ENCODE measurements around the gene SLC44A3.
"Not testable (repeated sequence)": the region's sequence is repeated elsewhere in the genome, so short reads cannot be mapped to it uniquely, and the experiment has no call there.

The SLC44A3 gene

GRCh38 chr1:94836891-94837290 is 16.7 kb downstream of the SLC44A3 start:
- no peak for DNase-seq (ENCODE audit: low spot score)

- not testable (repeated sequence) for DNase-seq (ENCODE audit: low spot score)
Measured at GRCh38 chr1:94840381-94840780, 20.2 kb downstream of the SLC44A3 start.

DNA sequence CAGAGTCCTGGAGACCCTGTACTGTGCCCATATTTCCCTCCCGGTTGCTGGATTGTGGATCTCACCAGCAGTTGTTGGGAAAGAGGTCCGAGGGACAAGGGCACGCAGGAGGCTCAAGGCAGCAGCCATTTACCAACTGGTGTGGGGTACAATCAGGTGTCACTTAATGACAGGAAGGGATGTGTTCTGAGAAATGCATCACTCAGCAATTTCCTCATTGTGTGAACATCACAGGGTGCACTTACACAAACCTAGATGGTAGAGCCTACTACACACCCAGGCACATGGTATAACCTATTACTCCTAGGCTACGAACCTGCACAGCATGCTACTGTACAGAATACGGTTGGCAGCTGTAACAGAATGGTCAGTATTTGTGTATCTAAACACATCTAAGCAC is 20.7 kb downstream of the SLC44A3 start:
- no peak for DNase-seq (ENCODE audit: low spot score)

- DNase-seq (ENCODE audit: low spot score), result no peak
Measured at GRCh38 chr1:94843430-94843829, 23.3 kb downstream of the SLC44A3 start.

DNA sequence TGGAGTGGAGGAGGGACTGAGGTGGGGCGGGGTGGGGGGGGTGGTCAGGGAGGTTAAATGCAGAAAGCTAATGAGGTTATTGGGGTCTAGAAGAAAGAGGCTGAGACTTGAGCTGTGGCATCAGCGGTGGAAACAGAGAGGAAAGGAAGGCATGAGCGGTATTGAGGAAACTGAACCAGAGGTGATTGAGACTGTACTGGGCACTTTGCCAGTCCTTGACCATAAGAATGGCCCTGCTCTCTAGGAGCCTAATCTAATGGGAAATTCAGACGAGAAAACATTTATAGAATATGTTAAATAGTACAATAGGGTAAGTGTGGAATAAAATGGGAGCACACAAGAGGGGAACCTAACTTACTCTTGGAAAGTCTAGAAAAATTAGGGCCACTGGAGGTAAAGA is 23.7 kb downstream of the SLC44A3 start:
- no peak for DNase-seq (ENCODE audit: low spot score)

DNA sequence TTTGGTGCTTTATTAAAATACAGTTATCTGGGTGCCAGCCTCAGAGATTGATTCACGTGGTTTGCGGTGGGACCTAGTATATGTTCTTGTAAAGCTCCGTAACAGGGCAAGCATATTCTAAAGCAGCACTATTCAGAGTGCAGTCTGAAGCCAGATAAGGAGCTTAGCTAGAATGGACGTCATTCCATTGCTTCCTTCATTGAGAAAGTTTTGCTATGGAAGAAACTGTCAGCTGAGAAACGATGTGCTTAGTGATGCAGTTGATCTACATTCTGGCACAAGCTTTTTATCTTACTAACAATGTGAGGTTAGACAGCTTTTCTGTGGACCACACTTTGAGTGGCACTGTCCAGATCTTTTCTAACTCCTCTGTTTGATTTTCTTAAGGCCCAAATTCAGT is 26.2 kb downstream of the SLC44A3 start:
- DNase-seq (ENCODE audit: low spot score), result no peak

GRCh38 chr1:94851571-94851970 is 31.4 kb downstream of the SLC44A3 start:
- no peak for DNase-seq (ENCODE audit: low spot score)

GRCh38 chr1:94852788-94853187 is 32.6 kb downstream of the SLC44A3 start:
- DNase-seq (ENCODE audit: low spot score), result no peak

DNA sequence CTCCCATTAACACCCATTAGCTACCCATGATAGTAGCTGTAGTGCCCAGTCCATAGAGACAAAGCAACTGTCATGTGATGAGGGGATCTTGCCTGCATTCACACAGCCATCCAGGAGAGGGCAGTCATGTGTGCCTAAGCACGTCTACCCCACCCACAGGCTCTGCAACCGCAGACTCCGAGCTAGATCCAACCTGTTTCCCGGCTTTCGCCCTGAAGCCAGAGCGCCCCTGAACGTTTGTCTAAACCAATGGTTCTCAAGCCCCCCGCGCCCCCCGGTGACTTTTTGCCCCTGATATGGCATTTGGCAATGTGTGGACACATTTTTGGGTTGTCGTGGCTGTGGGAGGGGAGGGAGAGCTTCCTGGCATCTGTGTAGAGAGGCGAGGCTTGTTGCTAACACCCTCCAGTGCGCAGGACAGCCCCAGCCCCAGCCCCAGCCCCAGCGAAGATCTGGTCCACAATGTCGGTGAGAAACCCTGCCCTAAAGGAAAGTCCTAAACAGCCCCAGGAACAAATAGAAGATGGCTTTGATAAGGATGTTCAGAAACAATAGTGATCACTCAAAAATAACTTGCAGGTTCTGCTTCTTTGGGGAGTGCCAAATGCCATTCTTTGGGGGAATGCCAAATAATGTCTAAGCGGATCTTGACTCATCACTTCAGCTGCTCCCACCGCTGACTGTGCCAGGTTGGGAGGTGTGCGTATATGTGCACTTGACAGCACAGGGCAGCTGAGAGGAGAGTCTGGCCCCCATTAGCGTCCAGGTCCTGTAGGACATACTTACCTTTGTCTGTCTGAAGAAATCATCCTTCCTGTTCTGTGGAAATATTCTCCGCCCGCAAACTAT is 34.5 kb downstream of the SLC44A3 start:
- peak; percentile 92 for DNase-seq (ENCODE audit: low spot score)

GRCh38 chr1:94855307-94855700 is 35.1 kb downstream of the SLC44A3 start:
- DNase-seq (ENCODE audit: low spot score), result no peak

- no peak for DNase-seq (ENCODE audit: low spot score)
Measured at GRCh38 chr1:94856004-94856403, 35.8 kb downstream of the SLC44A3 start.

DNA sequence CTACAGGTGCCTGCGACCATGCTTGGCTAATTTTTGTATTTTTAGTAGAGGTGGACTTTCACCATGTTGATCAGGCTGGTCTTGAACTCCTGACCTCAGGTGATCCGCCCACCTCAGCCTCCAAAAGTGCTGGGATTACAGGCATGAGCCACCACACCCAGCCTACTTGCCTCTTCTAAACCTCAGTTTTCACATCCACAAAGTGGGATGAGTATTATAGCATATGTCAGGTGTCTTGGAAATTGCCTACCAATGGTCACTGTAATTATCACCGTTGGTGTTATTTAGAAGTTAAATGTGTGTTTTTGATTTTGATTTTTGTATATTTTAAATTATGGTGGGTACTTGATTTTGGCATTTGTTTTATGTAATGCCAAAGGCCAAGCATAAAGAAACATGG is 36.7 kb downstream of the SLC44A3 start:
- no peak for DNase-seq (ENCODE audit: low spot score)

DNA sequence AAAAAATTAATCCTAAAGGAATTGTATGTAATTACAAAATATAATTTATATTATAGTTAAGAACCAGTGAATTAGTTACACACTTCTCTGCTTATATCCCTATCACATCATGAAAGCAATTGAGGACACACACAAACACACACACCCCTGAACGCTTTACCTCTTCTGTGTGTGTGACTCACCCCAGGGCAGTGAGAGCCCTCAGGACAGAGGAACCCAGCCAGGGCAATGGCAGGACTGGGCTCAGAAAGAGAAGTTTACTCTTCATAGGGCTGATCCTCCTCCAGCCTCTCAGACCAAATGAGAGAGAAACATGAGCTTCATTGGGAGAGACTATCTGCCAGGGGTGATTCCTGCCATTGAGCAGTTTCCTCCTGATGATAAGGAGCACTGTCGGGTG is 38.1 kb downstream of the SLC44A3 start:
- no peak for DNase-seq (ENCODE audit: low spot score)

GRCh38 chr1:94859174-94859573 is 39.0 kb downstream of the SLC44A3 start:
- no peak for DNase-seq (ENCODE audit: low spot score)

DNA sequence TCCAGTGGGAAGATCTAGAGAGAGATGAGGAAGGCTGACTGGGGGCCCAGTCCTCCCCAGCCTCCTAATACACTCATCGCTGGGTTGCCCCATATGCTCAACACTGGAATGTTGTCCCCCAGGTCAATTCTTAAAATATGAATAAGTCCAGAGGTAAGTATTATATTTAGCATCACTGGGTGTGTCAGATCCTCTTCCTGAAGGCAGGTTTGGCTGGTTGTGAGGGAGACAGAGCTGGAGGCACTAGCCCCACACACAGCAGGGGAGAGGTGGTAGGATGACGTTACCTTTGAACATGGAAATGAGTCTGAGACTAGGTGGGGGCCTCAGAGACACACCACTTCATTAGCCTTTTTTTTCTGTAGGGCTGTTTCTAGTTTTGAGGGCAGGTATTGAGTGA is 42.6 kb downstream of the SLC44A3 start:
- DNase-seq (ENCODE audit: low spot score), result no peak

GRCh38 chr1:94863297-94863911 is 43.2 kb downstream of the SLC44A3 start:
- DNase-seq (ENCODE audit: low spot score), result no peak

DNA sequence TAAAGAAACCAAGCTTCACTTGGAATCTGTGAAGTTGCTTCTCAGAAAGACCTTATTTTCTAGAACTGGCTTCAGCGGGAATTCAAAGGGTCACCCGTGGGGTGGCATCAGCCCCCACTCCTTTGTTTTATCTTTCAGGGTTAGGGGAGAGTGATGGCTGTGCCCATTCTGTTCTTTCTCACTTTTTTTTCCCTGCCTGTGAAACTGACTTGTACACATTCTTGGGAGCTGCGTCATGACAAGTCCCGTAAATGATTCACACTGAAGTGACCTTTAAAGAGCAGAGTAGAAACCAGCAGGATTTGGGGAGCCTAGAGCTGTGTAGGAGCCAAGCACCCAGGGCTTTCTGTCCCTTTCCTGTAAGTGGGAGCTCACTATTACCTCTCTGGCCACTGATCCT is 43.8 kb downstream of the SLC44A3 start:
- DNase-seq (ENCODE audit: low spot score), result no peak

DNA sequence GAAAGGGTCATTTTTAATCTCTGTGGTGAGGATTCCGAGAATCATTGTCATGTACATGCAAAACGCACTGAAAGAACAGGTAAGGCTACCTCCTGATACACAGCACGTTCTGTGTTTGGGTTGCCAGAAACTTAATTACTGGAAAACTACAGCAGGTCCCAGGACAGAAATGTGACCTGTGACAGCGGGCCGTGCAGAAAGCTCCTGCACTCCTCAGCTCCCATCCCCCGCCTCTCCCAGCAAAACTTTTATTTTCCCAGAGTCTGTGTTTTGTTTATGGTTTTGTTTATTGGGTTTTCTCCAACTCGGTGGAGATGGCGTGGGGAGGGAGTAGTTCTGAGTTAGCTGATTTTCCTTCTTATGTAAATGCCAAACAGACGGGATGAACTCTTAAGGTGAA is 44.7 kb downstream of the SLC44A3 start:
- no peak for DNase-seq (ENCODE audit: low spot score)

DNA sequence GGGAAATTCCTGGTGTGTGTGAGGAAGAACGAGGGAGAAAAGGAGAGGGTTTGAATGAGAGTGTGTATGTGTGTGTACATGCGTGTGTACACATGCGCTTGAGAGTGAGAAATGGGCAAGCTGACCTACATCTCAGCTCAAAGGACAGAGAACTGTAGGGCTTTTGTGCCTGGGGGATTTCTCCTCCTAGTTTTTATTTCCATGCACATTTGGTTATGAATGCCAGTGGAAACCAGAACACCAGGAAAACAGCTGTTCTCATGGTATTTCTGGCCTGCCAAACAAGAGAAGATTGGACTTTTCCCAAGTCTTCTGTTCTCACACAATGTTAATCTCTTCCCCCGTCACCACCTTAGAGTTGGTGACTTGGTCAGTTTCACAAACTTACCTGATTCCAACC is 45.2 kb downstream of the SLC44A3 start:
- no peak for DNase-seq (ENCODE audit: low spot score)

DNA sequence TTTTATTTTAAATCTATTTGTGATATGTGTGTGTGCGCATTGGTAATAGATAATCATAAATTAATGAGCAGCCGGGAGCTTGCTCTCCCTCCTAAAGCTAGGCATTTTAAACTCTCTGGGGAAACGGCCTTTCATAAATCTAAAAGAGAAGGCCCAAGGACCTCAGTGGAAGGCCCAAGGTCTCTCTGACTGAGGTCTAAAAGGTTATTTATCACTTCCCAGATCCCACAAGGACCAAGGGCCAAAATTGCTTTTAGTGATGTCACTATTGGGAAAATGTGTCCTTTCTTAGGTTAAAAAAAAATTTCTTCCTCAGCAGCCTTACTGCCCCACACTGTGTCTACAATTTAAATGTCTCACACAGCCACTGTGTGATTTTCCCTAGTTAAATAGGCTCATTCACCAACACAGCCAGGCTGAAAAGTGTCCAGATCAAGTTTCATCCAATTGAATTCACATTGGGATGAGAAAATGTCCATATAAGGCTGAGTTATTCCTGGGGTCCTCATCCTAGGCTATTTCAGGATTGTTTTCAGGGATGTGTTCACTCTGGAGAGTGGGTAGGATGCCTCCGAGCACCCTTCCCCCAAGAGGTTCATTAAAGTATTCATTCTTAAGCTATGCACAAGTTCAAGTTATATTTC is 46.1 kb downstream of the SLC44A3 start:
- no peak for DNase-seq (ENCODE audit: low spot score)

DNA sequence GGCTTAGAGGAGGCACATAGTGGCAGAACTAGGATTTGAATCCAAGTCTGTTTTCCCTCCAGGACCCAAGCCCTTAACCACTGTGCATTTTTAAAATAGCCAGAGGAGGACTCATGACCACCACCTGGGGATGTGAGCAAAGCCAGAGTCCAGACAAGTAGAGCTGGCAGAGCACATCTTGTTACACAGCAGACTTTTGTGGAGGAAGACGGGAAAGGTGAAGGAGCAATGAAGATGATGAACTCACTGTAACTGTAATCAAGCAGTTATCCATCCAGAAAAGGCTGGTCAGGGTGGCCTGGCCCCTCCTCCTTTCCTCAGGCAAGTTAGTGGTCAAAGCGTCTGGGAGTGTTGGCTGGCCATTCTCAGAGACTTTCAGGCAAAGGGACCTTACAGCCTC is 50.9 kb downstream of the SLC44A3 start:
- DNase-seq (ENCODE audit: low spot score), result no peak

- no peak for DNase-seq (ENCODE audit: low spot score)
Measured at GRCh38 chr1:94872771-94873495, 52.8 kb downstream of the SLC44A3 start.
